GM12873 (cell line): ENCODE data around the gene DBP.

ENCODE experiments used
- CTCF ChIP-seq: IDR thresholded peaks from 2 replicates; pipeline ENCODE4 v1.5.1; 2012; ENCODE audit warnings: low read depth, mild to moderate bottlenecking, moderate library complexity, low read length, control low read depth; ENCODE audit not compliant: insufficient read depth; ENCODE audit errors: missing control alignments

DBP gene

GRCh38 chr19:48670699-48671445 is 33.7 kb upstream of the DBP start:
- TF ChIP-seq CTCF, result no peak

GRCh38 chr19:48669903-48670668 is 32.9 kb upstream of the DBP start:
- no peak for TF ChIP-seq CTCF

GRCh38 chr19:48668761-48669160 is 31.6 kb upstream of the DBP start:
- no peak for TF ChIP-seq CTCF

GRCh38 chr19:48668332-48668731 is 31.2 kb upstream of the DBP start:
- no peak for TF ChIP-seq CTCF

- no peak for TF ChIP-seq CTCF
Observed at GRCh38 chr19:48665786-48666185, 28.6 kb upstream of the DBP start.

- TF ChIP-seq CTCF, result no peak
Observed at GRCh38 chr19:48664476-48664875, 27.3 kb upstream of the DBP start.

- TF ChIP-seq CTCF, result no peak
Observed at GRCh38 chr19:48663667-48664066, 26.5 kb upstream of the DBP start.
